Hematopoietic multipotent progenitor cell treated with erythropoietin and hydrocortisone succinate and interleukin-3 and kit ligand, for 6 days (in vitro differentiated cells): ENCODE results near the gene KCNMB2.

Experiments used
- DNase-seq: peaks from one replicate; pipeline ENCODE4 v3.0.0-alpha.2; 2015

The KCNMB2 gene

GRCh38 chr3:178762385-178762784, 226.1 kb downstream of the KCNMB2 start:
- no peak for DNase-seq

GRCh38 chr3:178765472-178765871, 229.2 kb downstream of the KCNMB2 start:
- DNase-seq, result no peak

- DNase-seq, result no peak
Observed at GRCh38 chr3:178767581-178767980, 231.3 kb downstream of the KCNMB2 start.

- DNase-seq, result no peak
Observed at GRCh38 chr3:178768072-178768864, 232.0 kb downstream of the KCNMB2 start.

- no peak for DNase-seq
Observed at GRCh38 chr3:178771511-178771910, 235.3 kb downstream of the KCNMB2 start.

GRCh38 chr3:178772746-178773145, 236.5 kb downstream of the KCNMB2 start:
- DNase-seq, result no peak

- no peak for DNase-seq
Observed at GRCh38 chr3:178773358-178773757, 237.1 kb downstream of the KCNMB2 start.

GRCh38 chr3:178777718-178778411, 241.6 kb downstream of the KCNMB2 start:
- DNase-seq, result no peak

GRCh38 chr3:178778589-178778988, 242.4 kb downstream of the KCNMB2 start:
- no peak for DNase-seq

- DNase-seq, result no peak
Observed at GRCh38 chr3:178785961-178786360, 249.7 kb downstream of the KCNMB2 start.

GRCh38 chr3:178787960-178788359, 251.7 kb downstream of the KCNMB2 start:
- no peak for DNase-seq

- no peak for DNase-seq
Observed at GRCh38 chr3:178794711-178795110, 258.5 kb downstream of the KCNMB2 start.

- no peak for DNase-seq
Observed at GRCh38 chr3:178795349-178795748, 259.1 kb downstream of the KCNMB2 start.

GRCh38 chr3:178802259-178802658, 266.0 kb downstream of the KCNMB2 start:
- no peak for DNase-seq

- no peak for DNase-seq
Observed at GRCh38 chr3:178802993-178803693, 266.9 kb downstream of the KCNMB2 start.

GRCh38 chr3:178804606-178805005, 268.4 kb downstream of the KCNMB2 start:
- DNase-seq, result no peak

GRCh38 chr3:178805741-178806140, 269.5 kb downstream of the KCNMB2 start:
- no peak for DNase-seq

- no peak for DNase-seq
Observed at GRCh38 chr3:178806651-178807050, 270.4 kb downstream of the KCNMB2 start.

GRCh38 chr3:178807694-178808093, 271.5 kb downstream of the KCNMB2 start:
- DNase-seq, result no peak

- no peak for DNase-seq
Observed at GRCh38 chr3:178808748-178809147, 272.5 kb downstream of the KCNMB2 start.

- DNase-seq, result no peak
Observed at GRCh38 chr3:178810181-178810580, 273.9 kb downstream of the KCNMB2 start.

GRCh38 chr3:178822722-178823121, 286.5 kb downstream of the KCNMB2 start:
- no peak for DNase-seq

- no peak for DNase-seq
Observed at GRCh38 chr3:178823150-178823549, 286.9 kb downstream of the KCNMB2 start.
